ENCODE data around the gene TM9SF1. TPM values are rescaled to one million over a fixed set of nuclear protein-coding genes. Genes with fewer than 3 reads are reported as not detected.

The TM9SF1 gene
- total RNA-seq, 4 donors from 2014 or later: 38.1 to 58.3 (median 53.4) TPM

GRCh38 chr14:24184104-24184970, 10.9 kb downstream of the TM9SF1 start:
- Histone ChIP-seq H3K27ac (no peak overlapping the region), H3K9me3 (no peaks in the 10 kb centered on the region), H3K36me3 (peaks cover 74% of the 10 kb centered on the region), H3K4me3 (no peak overlapping the region), H3K4me1 (peaks cover 22% of the 10 kb centered on the region), H3K27me3 (no peaks in the 10 kb centered on the region)
- DNase-seq (ENCODE audit: low spot score in 2 of 2): no peak
- TF ChIP-seq CTCF (IDR thresholded peaks at IDR 0.05) (no peak), POLR2A (IDR thresholded peaks at IDR 0.05) (no peak), POLR2AphosphoS5 (IDR thresholded peaks at IDR 0.05) (no peak), EP300 (IDR thresholded peaks at IDR 0.05) (no peak)
- 81% methylated on average over 9 of the region's 19 CpGs for WGBS

GRCh38 chr14:24183014-24183481, 12.2 kb downstream of the TM9SF1 start:
- Histone ChIP-seq H3K27ac (no peak overlapping the region), H3K9me3 (no peaks in the 10 kb centered on the region), H3K27me3 (no peaks in the 10 kb centered on the region), H3K36me3 (peaks cover 86% of the 10 kb centered on the region), H3K4me3 (no peak overlapping the region), H3K4me1 (peaks cover 12% of the 10 kb centered on the region)
- DNase-seq (ENCODE audit: low spot score in 2 of 2): no peak
- 94% methylated on average over 7 of the region's 15 CpGs for WGBS
- TF ChIP-seq EP300 (IDR thresholded peaks at IDR 0.05) (no peak), POLR2AphosphoS5 (IDR thresholded peaks at IDR 0.05) (no peak), CTCF (IDR thresholded peaks at IDR 0.05) (no peak), POLR2A (IDR thresholded peaks at IDR 0.05) (no peak)

- 92% methylated on average over 13 of the region's 14 CpGs for WGBS
- peaks cover 93% of the 10 kb centered on the region for H3K36me3 ChIP-seq
Observed at GRCh38 chr14:24182110-24182882, 12.9 kb downstream of the TM9SF1 start.

GRCh38 chr14:24181371-24182077, 13.7 kb downstream of the TM9SF1 start:
- H3K4me1 ChIP-seq: no peaks in the 10 kb centered on the region
- DNase-seq (ENCODE audit: low spot score in 2 of 2): no peak
- no peak overlapping the region for H3K27ac ChIP-seq
- 88% methylated on average over 19 of the region's 19 CpGs for WGBS
- H3K9me3 ChIP-seq: no peaks in the 10 kb centered on the region
- H3K4me3 ChIP-seq: no peak overlapping the region
- no peaks in the 10 kb centered on the region for H3K27me3 ChIP-seq
- H3K36me3 ChIP-seq: peaks cover 99% of the 10 kb centered on the region
- no peak for TF ChIP-seq CTCF (IDR thresholded peaks at IDR 0.05)

More at GRCh38 chr14:24182110-24182882, 12.9 kb downstream of the TM9SF1 start:
- DNase-seq (ENCODE audit: low spot score in 2 of 2): no peak
- no peaks in the 10 kb centered on the region for H3K27me3 ChIP-seq
- no peak overlapping the region for H3K4me3 ChIP-seq
- peaks cover 4% of the 10 kb centered on the region for H3K4me1 ChIP-seq
- no peak for TF ChIP-seq POLR2A (IDR thresholded peaks at IDR 0.05)
- no peak for TF ChIP-seq EP300 (IDR thresholded peaks at IDR 0.05)
- TF ChIP-seq POLR2AphosphoS5 (IDR thresholded peaks at IDR 0.05): no peak
- TF ChIP-seq CTCF (IDR thresholded peaks at IDR 0.05): no peak
- H3K27ac ChIP-seq: no peak overlapping the region
- H3K9me3 ChIP-seq: no peaks in the 10 kb centered on the region

Data from suprapubic skin (tissue), 4 donors.